ENCODE measurements around the gene BCKDHB. TPM values are rescaled to one million over a fixed set of nuclear protein-coding genes. Genes with fewer than 3 reads are reported as not detected.

Gene BCKDHB
- total RNA-seq, 1 donor from 2014 or later: 28.4 TPM

- Mint-ChIP-seq H3K36me3 (no peaks in the 10 kb centered on the region), H3K9me3 (no peaks in the 10 kb centered on the region), H3K4me1 (peaks cover 12% of the 10 kb centered on the region), H3K27me3 (ENCODE audit: low read depth) (no peaks in the 10 kb centered on the region), H3K4me3 (peak overlapping the region; percentile 45), H3K27ac (no peak overlapping the region)
- peak; percentile 48 to 79 for DNase-seq (ENCODE audit: low spot score in 2 of 2, unreplicated experiment in 2 of 2)
- TF ChIP-seq CTCF (IDR thresholded peaks at IDR 0.05; ENCODE audit: unreplicated experiment): peak; percentile 75
These were observed 231.8 kb downstream of the BCKDHB start for GRCh38 chr6:80338201-80338836.

- peaks cover 11% of the 10 kb centered on the region for H3K4me1 Mint-ChIP-seq
- H3K27me3 Mint-ChIP-seq (ENCODE audit: low read depth): no peaks in the 10 kb centered on the region
- H3K9me3 Mint-ChIP-seq: no peaks in the 10 kb centered on the region
- H3K36me3 Mint-ChIP-seq: no peaks in the 10 kb centered on the region
- DNase-seq (ENCODE audit: low spot score in 2 of 2, unreplicated experiment in 2 of 2): no peak
- no peak overlapping the region for H3K27ac Mint-ChIP-seq
- TF ChIP-seq CTCF (IDR thresholded peaks at IDR 0.05; ENCODE audit: unreplicated experiment): no peak
- H3K4me3 Mint-ChIP-seq: no peak overlapping the region
These were observed 232.9 kb downstream of the BCKDHB start for GRCh38 chr6:80339421-80339820.

- Mint-ChIP-seq H3K9me3 (no peaks in the 10 kb centered on the region), H3K27me3 (ENCODE audit: low read depth) (no peaks in the 10 kb centered on the region), H3K4me3 (no peak overlapping the region), H3K4me1 (peaks cover 4% of the 10 kb centered on the region), H3K27ac (no peak overlapping the region), H3K36me3 (no peaks in the 10 kb centered on the region)
- TF ChIP-seq CTCF (IDR thresholded peaks at IDR 0.05; ENCODE audit: unreplicated experiment): no peak
- DNase-seq (ENCODE audit: low spot score in 2 of 2, unreplicated experiment in 2 of 2): no peak
These were observed 233.8 kb downstream of the BCKDHB start for GRCh38 chr6:80340280-80340679.

- no peak overlapping the region for H3K4me3 Mint-ChIP-seq
- H3K27me3 Mint-ChIP-seq (ENCODE audit: low read depth): no peaks in the 10 kb centered on the region
- TF ChIP-seq CTCF (IDR thresholded peaks at IDR 0.05; ENCODE audit: unreplicated experiment): no peak
- H3K36me3 Mint-ChIP-seq: no peaks in the 10 kb centered on the region
- no peak overlapping the region for H3K27ac Mint-ChIP-seq
- no peaks in the 10 kb centered on the region for H3K4me1 Mint-ChIP-seq
- DNase-seq (ENCODE audit: low spot score in 2 of 2, unreplicated experiment in 2 of 2): no peak
- no peaks in the 10 kb centered on the region for H3K9me3 Mint-ChIP-seq
These were observed 234.2 kb downstream of the BCKDHB start for GRCh38 chr6:80340686-80341085.

- H3K4me1 Mint-ChIP-seq: no peaks in the 10 kb centered on the region
These were observed 234.9 kb downstream of the BCKDHB start for GRCh38 chr6:80341330-80341729.

More at GRCh38 chr6:80341330-80341729, 234.9 kb downstream of the BCKDHB start:
- Mint-ChIP-seq H3K9me3 (no peaks in the 10 kb centered on the region), H3K36me3 (no peaks in the 10 kb centered on the region), H3K4me3 (no peak overlapping the region), H3K27ac (no peak overlapping the region), H3K27me3 (ENCODE audit: low read depth) (no peaks in the 10 kb centered on the region)
- DNase-seq (ENCODE audit: low spot score in 2 of 2, unreplicated experiment in 2 of 2): no peak
- no peak for TF ChIP-seq CTCF (IDR thresholded peaks at IDR 0.05; ENCODE audit: unreplicated experiment)
